Sciatic nerve (tissue), 2 donors: Measurements from ENCODE around the gene PXMP2. TPM values are rescaled to one million over a fixed set of nuclear protein-coding genes. Genes with fewer than 3 reads are reported as not detected.
A peak's percentile ranks its signal among the peaks of the same experiment; 100 is the strongest.

Experiments used
- ATAC-seq: fragments of 200-7000 bp; cut with Tn5 transposase; one replicate; pipeline ENCODE4 v1.9.1; 2020; ENCODE audit warnings: mild to moderate bottlenecking, moderate library complexity
- DNase-seq: peaks from one replicate; pipeline ENCODE4 v3.0.0-alpha.2; 2020; ENCODE audit warnings: low spot score
- intact Hi-C: fragments of 100-400 bp; cut with DNase I; formaldehyde crosslinking; loops from one replicate; pipeline ENCODE4 v1.14.2; 2022
- total RNA-seq: library from RNA; stranded (reverse); fragmentation: NEBNext Ultra II Directional; extraction: Animal tissue kit (Norgen Biotek cat#: 25700); gene quantifications from one replicate; pipeline ENCODE4 v1.2.1, GENCODE V29; 2021
- donor health status: DM: no; HTN: no; CAD: no.
- donor health status: DM: no; HTN: no; CAD: no.

Gene PXMP2
- total RNA-seq, 1 donor from 2014 or later: 18.3 TPM

GRCh38 chr12:132658149-132658894 lies 29.1 kb upstream of the PXMP2 start:
- intact Hi-C loops: no loop called here
- ATAC-seq (no peak), DNase-seq (no peak)

GRCh38 chr12:132659146-132659545 lies 28.2 kb upstream of the PXMP2 start:
- DNase-seq (no peak), ATAC-seq (no peak)
- intact Hi-C loops: no loop called here

- intact Hi-C loops: no loop called here
- no peak for ATAC-seq
- no peak for DNase-seq
Measured at GRCh38 chr12:132660052-132660451, 27.3 kb upstream of the PXMP2 start.

- DNase-seq (no peak), ATAC-seq (no peak)
- intact Hi-C loops: no loop called here
Measured at GRCh38 chr12:132660996-132661395, 26.4 kb upstream of the PXMP2 start.

- intact Hi-C loops: loop anchor here (1.0 kb wide), 1 partner anchor 30 kb away; no protein-coding TSS in a partner anchor
- ATAC-seq (no peak), DNase-seq (no peak)
Measured at GRCh38 chr12:132661972-132662371, 25.4 kb upstream of the PXMP2 start.

- no peak for ATAC-seq
- intact Hi-C loops: loop anchor here (1.0 kb wide), 1 partner anchor 31 kb away; no protein-coding TSS in a partner anchor
- DNase-seq: no peak
Measured at GRCh38 chr12:132662901-132663755, 24.3 kb upstream of the PXMP2 start.

GRCh38 chr12:132664206-132665148 lies 22.9 kb upstream of the PXMP2 start:
- ATAC-seq (no peak), DNase-seq (no peak)
- intact Hi-C loops: no loop called here

- no peak for ATAC-seq
- intact Hi-C loops: no loop called here
- DNase-seq: no peak
Measured at GRCh38 chr12:132665149-132665491, 22.3 kb upstream of the PXMP2 start.

- DNase-seq (no peak), ATAC-seq (no peak)
- intact Hi-C loops: no loop called here
Measured at GRCh38 chr12:132665794-132666193, 21.6 kb upstream of the PXMP2 start.

- no peak for ATAC-seq
- no peak for DNase-seq
- intact Hi-C loops: no loop called here
Measured at GRCh38 chr12:132668191-132669088, 18.9 kb upstream of the PXMP2 start.

- no peak for DNase-seq
- intact Hi-C loops: no loop called here
- ATAC-seq: no peak
Measured at GRCh38 chr12:132669166-132669879, 18.1 kb upstream of the PXMP2 start.

- ATAC-seq (no peak), DNase-seq (no peak)
- intact Hi-C loops: no loop called here
Measured at GRCh38 chr12:132672116-132672515, 15.3 kb upstream of the PXMP2 start.

GRCh38 chr12:132672678-132673077 lies 14.7 kb upstream of the PXMP2 start:
- ATAC-seq (peak; percentile 77), DNase-seq (no peak)
- intact Hi-C loops: no loop called here

- DNase-seq (no peak), ATAC-seq (no peak)
- intact Hi-C loops: no loop called here
Measured at GRCh38 chr12:132673288-132674179, 13.9 kb upstream of the PXMP2 start.

- intact Hi-C loops: no loop called here
- ATAC-seq: no peak
- no peak for DNase-seq
Measured at GRCh38 chr12:132674561-132674960, 12.8 kb upstream of the PXMP2 start.

GRCh38 chr12:132675757-132676432 lies 11.5 kb upstream of the PXMP2 start:
- intact Hi-C loops: no loop called here
- DNase-seq: no peak
- peak; percentile 44 for ATAC-seq
